Naive B cell (primary cell): ENCODE measurements around the gene PABPC1L. TPM values are rescaled to one million over a fixed set of nuclear protein-coding genes. Genes with fewer than 3 reads are reported as not detected.
A peak's percentile ranks its signal among the peaks of the same experiment; 100 is the strongest.

Source experiments
- ATAC-seq, 2 donors: fragments of 150-1000 bp; cut with Tn5 transposase; 2 replicates each; pipeline ENCODE4 v1.10.0; 2021; ENCODE audit warnings: low read depth in 2 of 2, mild to moderate bottlenecking in 2 of 2, moderate library complexity in 2 of 2
- DNase-seq: peaks from one replicate; pipeline ENCODE4 v3.0.0; 2022
- H3K27ac Mint-ChIP-seq, 6 donors: one replicate each; pipeline ENCODE4 v1.8.0; 2020 to 2022; ENCODE audit warnings: mild to moderate bottlenecking in 6 of 6, mixed read lengths in 6 of 6, moderate library complexity in 5 of 6, inconsistent platforms in 2 of 6
- H3K27me3 Mint-ChIP-seq, 3 donors: one replicate each; pipeline ENCODE4 v1.8.0; 2021 to 2022; ENCODE audit warnings: mixed read lengths in 3 of 3, mild to moderate bottlenecking in 1 of 3
- H3K36me3 Mint-ChIP-seq, 2 donors: one replicate each; pipeline ENCODE4 v1.8.0; 2020 to 2022; ENCODE audit warnings: mixed read lengths in 2 of 2, inconsistent platforms in 1 of 2, mild to moderate bottlenecking in 1 of 2
- H3K4me1 Mint-ChIP-seq, 3 donors: one replicate each; pipeline ENCODE4 v1.8.0; 2020 to 2022; ENCODE audit warnings: mixed read lengths in 3 of 3, inconsistent platforms in 1 of 3, mild to moderate bottlenecking in 1 of 3, moderate library complexity in 1 of 3
- H3K4me3 Mint-ChIP-seq, 8 donors: one replicate each; pipeline ENCODE4 v1.8.0; 2020 to 2022; ENCODE audit warnings: mild to moderate bottlenecking in 8 of 8, mixed read lengths in 8 of 8, moderate library complexity in 8 of 8, inconsistent platforms in 2 of 8
- H3K9me3 Mint-ChIP-seq, 7 donors: one replicate each; pipeline ENCODE4 v1.8.0; 2020 to 2022; ENCODE audit warnings: mixed read lengths in 7 of 7, mild to moderate bottlenecking in 5 of 7, inconsistent platforms in 2 of 7, moderate library complexity in 1 of 7
- polyA plus RNA-seq, 6 donors: library from polyadenylated mRNA; unstranded; fragments of 300-500 nt; fragmentation: Illumina TruSeq; gene quantifications; one replicate each; pipeline ENCODE4 v1.2.3, GENCODE V29; 2021; ENCODE audit warnings: low read depth in 6 of 6

Gene PABPC1L
- polyA plus RNA-seq, 6 donors from 2014 or later, result 0.75 to 5.2 (median 1.3) TPM; not detected in 1

GRCh38 chr20:44886266-44886651 lies 23.6 kb upstream of the PABPC1L start:
- no peak for ATAC-seq
- no peak for DNase-seq
- H3K4me1 Mint-ChIP-seq, result peaks cover 40 to 68% (median 62%) of the 10 kb centered on the region in 3 donors
- no peaks in the 10 kb centered on the region for H3K9me3 Mint-ChIP-seq
- no peaks in the 10 kb centered on the region for H3K27me3 Mint-ChIP-seq
- peak overlapping the region; percentile 89 to 98 (median 96) for H3K4me3 Mint-ChIP-seq
- H3K36me3 Mint-ChIP-seq, result no peaks in the 10 kb centered on the region
- peak overlapping the region; percentile 72 to 96 (median 95) for H3K27ac Mint-ChIP-seq

DNA sequence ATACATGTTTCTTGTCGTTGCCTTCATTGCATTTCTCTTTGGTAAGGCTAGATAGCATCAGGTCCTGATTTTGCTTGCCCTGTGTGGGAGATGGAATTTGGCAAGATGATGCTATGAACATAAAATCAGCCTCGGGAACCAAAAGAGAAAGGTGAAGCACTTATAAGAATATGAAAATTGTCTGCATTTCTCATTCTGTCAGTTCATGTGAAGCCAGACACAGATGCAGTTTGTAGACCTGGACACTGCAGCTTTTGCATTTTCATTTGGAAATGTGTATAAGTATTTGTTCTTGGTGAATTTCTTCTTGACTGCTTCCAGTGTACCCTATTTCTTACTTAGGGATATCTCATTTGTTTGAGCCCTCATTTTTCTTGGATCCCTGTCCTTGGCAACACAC lies 23.0 kb upstream of the PABPC1L start:
- H3K27me3 Mint-ChIP-seq, result no peaks in the 10 kb centered on the region
- H3K4me1 Mint-ChIP-seq, result peaks cover 41 to 73% (median 66%) of the 10 kb centered on the region in 3 donors
- no peak for ATAC-seq
- no peaks in the 10 kb centered on the region for H3K9me3 Mint-ChIP-seq
- no peak for DNase-seq
- peak overlapping the region; percentile 89 to 98 (median 96) for H3K4me3 Mint-ChIP-seq
- no peaks in the 10 kb centered on the region for H3K36me3 Mint-ChIP-seq
- peak overlapping the region; percentile 61 to 96 (median 93) for H3K27ac Mint-ChIP-seq

GRCh38 chr20:44887466-44887865 lies 22.4 kb upstream of the PABPC1L start:
- Mint-ChIP-seq H3K4me3 (peak overlapping the region; percentile 89 to 98 (median 96)), H3K27ac (peak overlapping the region in 4 of 6 donors; percentile 3 to 94 (median 40)), H3K36me3 (no peaks in the 10 kb centered on the region), H3K4me1 (peaks cover 45 to 80% (median 71%) of the 10 kb centered on the region in 3 donors), H3K27me3 (no peaks in the 10 kb centered on the region), H3K9me3 (no peaks in the 10 kb centered on the region)
- no peak for ATAC-seq
- DNase-seq, result no peak

DNA sequence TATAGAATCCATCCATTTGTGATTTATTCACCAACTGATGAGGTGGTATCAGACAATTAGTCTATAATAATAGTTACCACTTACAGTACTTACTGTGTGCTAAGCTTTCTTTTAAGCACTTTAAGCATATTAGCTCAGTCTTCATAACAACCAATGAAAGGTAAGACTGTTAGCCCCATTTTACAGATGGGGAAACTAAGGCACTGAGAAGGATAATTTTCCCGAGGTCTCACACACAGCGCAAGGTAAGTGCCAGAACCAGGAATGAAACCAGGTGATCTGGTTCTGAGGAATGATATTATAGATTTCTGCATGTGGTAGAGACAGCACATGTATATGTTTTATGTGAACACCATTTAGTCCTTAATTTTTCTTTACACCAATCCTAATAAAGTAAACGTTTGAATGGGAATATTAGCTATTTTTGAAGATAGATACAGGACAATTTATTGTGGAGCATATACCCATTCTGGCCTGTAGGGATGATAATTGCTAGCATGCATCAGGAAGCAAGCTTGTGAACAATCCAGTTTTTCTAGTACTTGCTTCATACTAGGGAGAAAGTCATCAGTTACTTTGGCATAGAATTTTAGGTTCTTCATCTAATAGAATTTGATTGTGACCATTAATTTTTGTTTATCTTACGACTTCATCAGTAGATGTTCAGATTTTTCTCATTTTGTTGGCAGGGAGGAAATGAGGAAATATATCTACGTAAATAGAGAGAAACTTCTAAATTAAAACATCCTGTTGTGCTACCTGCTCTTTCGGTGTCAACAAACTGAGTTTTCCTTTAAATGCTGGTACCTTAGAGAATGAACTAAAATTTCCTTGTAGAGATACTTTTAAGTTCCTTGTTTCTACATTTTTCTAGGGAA lies 21.4 kb upstream of the PABPC1L start:
- peak overlapping the region in 5 of 6 donors; percentile 20 to 77 (median 39) for H3K27ac Mint-ChIP-seq
- ATAC-seq (no peak), DNase-seq (no peak)
- no peaks in the 10 kb centered on the region for H3K36me3 Mint-ChIP-seq
- no peaks in the 10 kb centered on the region for H3K9me3 Mint-ChIP-seq
- peak overlapping the region; percentile 27 to 97 (median 90) for H3K4me3 Mint-ChIP-seq
- H3K4me1 Mint-ChIP-seq, result peaks cover 45 to 86% (median 77%) of the 10 kb centered on the region in 3 donors
- H3K27me3 Mint-ChIP-seq, result no peaks in the 10 kb centered on the region

- no peaks in the 10 kb centered on the region for H3K9me3 Mint-ChIP-seq
These were observed 18.0 kb upstream of the PABPC1L start for GRCh38 chr20:44891826-44892225.

DNA sequence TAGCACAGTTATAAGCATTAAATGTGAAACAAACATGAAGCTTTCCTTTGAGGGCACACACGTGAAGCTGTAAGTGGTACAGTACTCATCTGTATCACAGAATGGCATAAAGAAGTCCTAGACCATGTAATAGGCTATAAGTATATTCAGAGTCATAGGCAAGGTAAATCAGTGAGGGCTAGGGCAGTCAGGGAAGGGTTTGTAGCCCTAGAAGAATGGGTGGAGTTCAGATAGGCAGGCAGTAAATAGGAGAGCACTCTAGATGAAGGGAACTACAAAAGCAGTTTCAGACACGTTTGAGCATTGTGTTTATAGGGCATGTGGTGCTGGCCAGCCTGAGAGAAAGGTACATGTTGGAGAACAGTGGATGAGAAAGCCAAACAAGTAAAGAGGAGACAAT lies 14.9 kb upstream of the PABPC1L start:
- no peaks in the 10 kb centered on the region for H3K27me3 Mint-ChIP-seq
- H3K9me3 Mint-ChIP-seq, result no peaks in the 10 kb centered on the region
- H3K4me3 Mint-ChIP-seq, result peak overlapping the region in 3 of 8 donors; percentile 6 to 54 (median 18)
- peak overlapping the region in 4 of 6 donors; percentile 2 to 88 (median 66) for H3K27ac Mint-ChIP-seq
- DNase-seq (no peak), ATAC-seq (no peak)
- H3K4me1 Mint-ChIP-seq, result peaks cover 47 to 85% (median 69%) of the 10 kb centered on the region in 3 donors
- H3K36me3 Mint-ChIP-seq, result peaks cover 8 to 16% of the 10 kb centered on the region in 2 donors

More at GRCh38 chr20:44891826-44892225, 18.0 kb upstream of the PABPC1L start:
- Mint-ChIP-seq H3K4me1 (peaks cover 57 to 92% (median 83%) of the 10 kb centered on the region in 3 donors), H3K27me3 (no peaks in the 10 kb centered on the region), H3K27ac (peak overlapping the region in 2 of 6 donors; percentile 41 to 92), H3K36me3 (peaks cover 4 to 7% of the 10 kb centered on the region in 2 donors), H3K4me3 (peak overlapping the region in 2 of 8 donors; percentile 34 to 60)
- ATAC-seq, result no peak
- DNase-seq, result no peak

GRCh38 chr20:44896583-44896982 lies 13.3 kb upstream of the PABPC1L start:
- Mint-ChIP-seq H3K9me3 (no peaks in the 10 kb centered on the region), H3K27ac (peak overlapping the region in 4 of 6 donors; percentile 11 to 58 (median 28)), H3K36me3 (peaks cover 8 to 16% of the 10 kb centered on the region in 2 donors), H3K27me3 (no peaks in the 10 kb centered on the region), H3K4me3 (peak overlapping the region in 4 of 8 donors; percentile 23 to 84 (median 42)), H3K4me1 (peaks cover 55 to 82% (median 62%) of the 10 kb centered on the region in 3 donors)
- DNase-seq (no peak), ATAC-seq (peak in 1 of 2 donors; percentile 32)

GRCh38 chr20:44897133-44897532 lies 12.7 kb upstream of the PABPC1L start:
- Mint-ChIP-seq H3K4me1 (peaks cover 52 to 77% (median 59%) of the 10 kb centered on the region in 3 donors), H3K27ac (peak overlapping the region in 5 of 6 donors; percentile 5 to 58 (median 20)), H3K36me3 (peaks cover 8 to 16% of the 10 kb centered on the region in 2 donors), H3K9me3 (no peaks in the 10 kb centered on the region), H3K4me3 (peak overlapping the region in 3 of 8 donors; percentile 26 to 50 (median 49)), H3K27me3 (no peaks in the 10 kb centered on the region)
- ATAC-seq (no peak), DNase-seq (no peak)

- Mint-ChIP-seq H3K9me3 (no peaks in the 10 kb centered on the region), H3K36me3 (peaks cover 9 to 15% of the 10 kb centered on the region in 2 donors), H3K4me3 (no peak overlapping the region), H3K27ac (peak overlapping the region in 2 of 6 donors; percentile 36 to 63), H3K27me3 (no peaks in the 10 kb centered on the region), H3K4me1 (peaks cover 36 to 48% (median 42%) of the 10 kb centered on the region in 3 donors)
- DNase-seq (no peak), ATAC-seq (no peak)
These were observed 9.5 kb upstream of the PABPC1L start for GRCh38 chr20:44900231-44900854.

- Mint-ChIP-seq H3K4me1 (peaks cover 20 to 32% (median 26%) of the 10 kb centered on the region in 3 donors), H3K36me3 (peaks cover 9 to 12% of the 10 kb centered on the region in 2 donors)
- no peak for ATAC-seq
These were observed 7.9 kb upstream of the PABPC1L start for GRCh38 chr20:44901974-44902373.

DNA sequence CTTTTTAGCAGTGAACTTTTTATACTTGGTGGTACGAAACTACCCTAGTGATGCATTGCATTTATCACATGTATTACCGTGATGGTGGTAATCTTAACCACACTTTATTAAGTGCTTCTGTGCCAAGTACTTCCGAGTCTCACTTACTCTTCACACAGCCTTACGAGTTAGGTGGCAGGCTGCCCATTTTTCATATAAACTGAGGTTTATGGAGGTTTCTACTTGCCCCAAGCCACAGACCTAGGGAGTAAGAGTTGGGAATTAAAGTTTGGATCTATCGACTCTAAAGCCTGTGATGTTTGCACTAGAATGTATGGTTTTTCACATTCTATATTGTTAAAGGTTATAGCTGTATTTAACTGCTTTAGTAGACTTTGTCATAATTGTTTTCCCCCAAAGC lies 5.5 kb upstream of the PABPC1L start:
- H3K36me3 Mint-ChIP-seq, result peaks cover 0 to 7% of the 10 kb centered on the region in 2 donors
- peaks cover 8 to 21% (median 19%) of the 10 kb centered on the region in 3 donors for H3K4me1 Mint-ChIP-seq
- no peaks in the 10 kb centered on the region for H3K9me3 Mint-ChIP-seq
- H3K4me3 Mint-ChIP-seq, result no peak overlapping the region
- ATAC-seq (no peak), DNase-seq (no peak)
- no peaks in the 10 kb centered on the region for H3K27me3 Mint-ChIP-seq
- H3K27ac Mint-ChIP-seq, result no peak overlapping the region

More at GRCh38 chr20:44901974-44902373, 7.9 kb upstream of the PABPC1L start:
- no peak for DNase-seq
- H3K4me3 Mint-ChIP-seq, result no peak overlapping the region
- no peak overlapping the region for H3K27ac Mint-ChIP-seq
- no peaks in the 10 kb centered on the region for H3K27me3 Mint-ChIP-seq
- H3K9me3 Mint-ChIP-seq, result no peaks in the 10 kb centered on the region

GRCh38 chr20:44908987-44909871 lies 631 bp upstream of the PABPC1L start:
- H3K4me1 Mint-ChIP-seq, result peaks cover 12 to 27% (median 17%) of the 10 kb centered on the region in 3 donors
- peak overlapping the region in 5 of 6 donors; percentile 21 to 94 (median 73) for H3K27ac Mint-ChIP-seq
- no peaks in the 10 kb centered on the region for H3K9me3 Mint-ChIP-seq
- ATAC-seq, result no peak
- peaks cover 0 to 7% of the 10 kb centered on the region in 2 donors for H3K36me3 Mint-ChIP-seq
- H3K4me3 Mint-ChIP-seq, result peak overlapping the region; percentile 82 to 95 (median 88)
- H3K27me3 Mint-ChIP-seq, result no peaks in the 10 kb centered on the region
- DNase-seq, result no peak
